SH-SY5Y (cell line): Measurements from ENCODE around the gene SERPINA6.

Experiments
- GATA2 ChIP-seq: IDR thresholded peaks from 2 replicates; pipeline ENCODE4 v1.6.1; 2011; ENCODE audit warnings: mild to moderate bottlenecking, low read depth, low read length
- GATA3 ChIP-seq: IDR thresholded peaks from 2 replicates; pipeline ENCODE4 v1.6.1; 2011; ENCODE audit warnings: low read depth, mild to moderate bottlenecking, low read length, moderate library complexity

DNA sequence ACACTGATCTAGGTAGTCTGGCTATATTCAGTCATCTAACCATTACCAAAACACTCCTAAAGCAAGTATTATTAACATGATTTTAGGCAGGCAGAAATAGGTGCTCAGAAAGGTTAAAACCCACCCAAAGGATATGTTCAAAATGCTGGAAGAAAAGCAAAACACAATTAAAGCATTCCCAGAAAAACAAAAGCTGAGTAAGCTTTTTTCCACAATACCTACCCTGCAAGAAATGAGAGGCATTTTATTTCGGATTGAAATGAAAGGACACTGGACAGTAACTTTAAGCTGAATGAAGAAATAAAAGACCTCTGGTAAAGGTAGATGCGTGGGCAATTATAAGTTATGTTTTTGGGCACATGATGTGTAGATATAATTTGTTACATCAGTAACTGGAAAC, 8.2 kb downstream of the SERPINA6 start:
- TF ChIP-seq GATA3 (no peak), GATA2 (no peak)
